Right ventricle myocardium inferior (tissue), 1 donor: ENCODE data around the gene CENPN. TPM values are rescaled to one million over a fixed set of nuclear protein-coding genes. Genes with fewer than 3 reads are reported as not detected.

ENCODE experiments used
- ATAC-seq: fragments of 200-7000 bp; cut with Tn5 transposase; one replicate; pipeline ENCODE4 v1.9.1; 2020; ENCODE audit warnings: mild to moderate bottlenecking, moderate library complexity
- DNase-seq: peaks from one replicate; pipeline ENCODE4 v3.0.0; 2021; ENCODE audit errors: missing footprints
- intact Hi-C: fragments of 100-400 bp; cut with DNase I; formaldehyde crosslinking; loops from one replicate; pipeline ENCODE4 v1.11.0; 2022
- total RNA-seq: library from RNA; stranded (reverse); fragmentation: NEBNext Ultra II Directional; extraction: Animal tissue kit (Norgen Biotek cat#: 25700); gene quantifications from one replicate; pipeline ENCODE4 v1.2.1, GENCODE V29; 2021
- donor health status: DM: no; HTN: yes; CAD: no; lungs with severe emphysema.

Gene CENPN
- total RNA-seq, 1 donor from 2014 or later: 8.9 TPM

GRCh38 chr16:81006211-81006812 lies 702 bp upstream of the CENPN start:
- peak; percentile 91 for DNase-seq
- ATAC-seq: peak; percentile 67
- intact Hi-C loops: loop anchor here (2.0 to 10.0 kb wide), 2 partner anchors 70 to 728 kb away; partner anchors contain the start of gene C16orf46

GRCh38 chr16:81008505-81008789 lies 1.4 kb downstream of the CENPN start:
- DNase-seq: no peak
- intact Hi-C loops: loop anchor here (10.0 kb wide), 1 partner anchor 726 kb away; no protein-coding TSS in a partner anchor
- ATAC-seq: no peak

- DNase-seq: no peak
- no peak for ATAC-seq
- intact Hi-C loops: no loop called here
Measured at GRCh38 chr16:81012974-81013373, 6.0 kb downstream of the CENPN start.

- no peak for DNase-seq
- no peak for ATAC-seq
- intact Hi-C loops: no loop called here
Measured at GRCh38 chr16:81014672-81015071, 7.7 kb downstream of the CENPN start.

GRCh38 chr16:81018496-81018895 lies 11.5 kb downstream of the CENPN start:
- DNase-seq (no peak), ATAC-seq (no peak)
- intact Hi-C loops: no loop called here

GRCh38 chr16:81026429-81026828 lies 19.4 kb downstream of the CENPN start:
- ATAC-seq (no peak), DNase-seq (no peak)
- intact Hi-C loops: no loop called here

- no peak for ATAC-seq
- intact Hi-C loops: loop anchor here (10.0 kb wide), 1 partner anchor 155 kb away; no protein-coding TSS in a partner anchor
- DNase-seq: no peak
Measured at GRCh38 chr16:81029930-81030604, 23.1 kb downstream of the CENPN start.

- ATAC-seq (peak; percentile 98), DNase-seq (peak; percentile 96)
- intact Hi-C loops: loop anchor here (1.0 to 10.0 kb wide), 3 partner anchors 149 to 703 kb away; no protein-coding TSS in a partner anchor
Measured at GRCh38 chr16:81035398-81035974, 28.5 kb downstream of the CENPN start, which contains the start of gene ATMIN. Gene ATMIN (plus strand): TSS chr16:81035842. CDS start chr16:81035871, 29 bp downstream.

GRCh38 chr16:81035975-81036750 lies 29.1 kb downstream of the CENPN start:
- intact Hi-C loops: loop anchor here (1.0 to 10.0 kb wide), 4 partner anchors 41 to 702 kb away; partner anchors contain the start of gene C16orf46
- ATAC-seq (peak; percentile 30), DNase-seq (peak; percentile 75)

- intact Hi-C loops: loop anchor here (2.0 to 10.0 kb wide), 3 partner anchors 40 to 280 kb away; partner anchors contain the start of gene C16orf46
- no peak for ATAC-seq
- no peak for DNase-seq
Measured at GRCh38 chr16:81036751-81037350, 29.8 kb downstream of the CENPN start.

GRCh38 chr16:81040131-81040530 lies 33.1 kb downstream of the CENPN start:
- no peak for DNase-seq
- ATAC-seq: no peak
- intact Hi-C loops: no loop called here

- DNase-seq (no peak), ATAC-seq (no peak)
- intact Hi-C loops: no loop called here
Measured at GRCh38 chr16:81040842-81041241, 33.8 kb downstream of the CENPN start.

- ATAC-seq: no peak
- intact Hi-C loops: no loop called here
- DNase-seq: no peak
Measured at GRCh38 chr16:81041696-81042095, 34.7 kb downstream of the CENPN start.

GRCh38 chr16:81042821-81043220 lies 35.8 kb downstream of the CENPN start:
- DNase-seq: no peak
- intact Hi-C loops: no loop called here
- no peak for ATAC-seq

- intact Hi-C loops: no loop called here
Measured at GRCh38 chr16:81053761-81054160, 46.7 kb downstream of the CENPN start.

GRCh38 chr16:81060576-81061306 lies 53.7 kb downstream of the CENPN start:
- intact Hi-C loops: no loop called here
- DNase-seq (no peak), ATAC-seq (no peak)

More at GRCh38 chr16:81053761-81054160, 46.7 kb downstream of the CENPN start:
- DNase-seq (no peak), ATAC-seq (no peak)

- intact Hi-C loops: no loop called here
- DNase-seq (no peak), ATAC-seq (no peak)
Measured at GRCh38 chr16:81061307-81061640, 54.3 kb downstream of the CENPN start.

GRCh38 chr16:81061871-81062608 lies 55.0 kb downstream of the CENPN start:
- no peak for DNase-seq
- intact Hi-C loops: no loop called here
- no peak for ATAC-seq
